ENCODE measurements around the gene SPATA6L. TPM values are rescaled to one million over a fixed set of nuclear protein-coding genes. Genes with fewer than 3 reads are reported as not detected.

Gene SPATA6L, protein sequence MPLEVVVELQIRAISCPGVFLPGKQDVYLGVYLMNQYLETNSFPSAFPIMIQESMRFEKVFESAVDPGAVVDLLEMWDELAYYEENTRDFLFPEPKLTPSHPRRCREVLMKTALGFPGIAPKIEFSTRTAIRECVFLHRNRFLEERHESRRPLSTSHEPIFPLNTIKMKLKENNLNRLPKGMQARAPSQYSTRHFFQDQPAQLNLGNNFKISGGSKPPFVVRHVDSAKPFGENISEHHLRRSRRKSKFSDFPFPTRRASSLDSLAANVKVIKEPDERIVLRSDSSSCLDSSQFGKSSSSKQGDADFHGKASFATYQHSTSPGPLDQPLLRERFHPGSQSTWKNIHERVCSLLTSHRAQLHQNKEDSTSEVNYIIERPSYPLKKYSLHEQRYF
- polyA plus RNA-seq (ENCODE audit: insufficient read length), result 0.47 TPM

DNA sequence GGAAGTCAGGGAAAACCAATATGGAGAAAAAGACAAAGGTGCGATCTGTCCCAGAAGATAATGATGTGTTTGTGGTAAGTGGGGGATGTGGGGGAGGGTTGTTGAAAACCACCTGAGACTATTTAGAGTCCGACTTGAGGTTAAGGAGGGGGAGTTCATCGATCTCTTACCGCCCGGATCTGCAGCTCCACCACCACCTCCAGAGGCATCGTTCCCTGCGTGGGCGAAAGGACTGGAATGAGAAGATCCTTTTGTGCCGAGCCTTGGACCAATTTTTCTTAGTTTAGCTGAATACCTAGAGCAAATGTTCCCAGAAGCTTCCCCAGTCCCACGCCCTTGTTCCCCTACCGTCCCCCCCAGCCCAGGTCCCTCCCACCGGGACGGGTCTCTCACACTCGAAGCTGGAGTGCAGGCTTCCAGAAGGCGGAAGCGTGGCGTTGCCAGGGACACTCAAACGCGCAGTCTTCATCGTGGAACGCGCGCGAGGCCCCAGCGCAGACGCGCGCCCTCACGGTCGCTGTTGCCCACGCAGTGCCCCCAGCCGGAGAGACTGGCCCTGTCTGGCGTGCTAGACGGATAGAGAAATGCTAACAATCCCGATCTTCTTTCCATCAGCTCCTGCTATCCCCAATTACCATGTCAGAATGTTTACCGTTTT lies at the start of gene SPATA6L:
TSS of gene SPATA6L (minus strand) at position 439 of the 658 bp plus-strand sequence. CDS start at position 209, 230 bp downstream.
- DNase-seq (ENCODE audit: low read depth), result no peak

DNA sequence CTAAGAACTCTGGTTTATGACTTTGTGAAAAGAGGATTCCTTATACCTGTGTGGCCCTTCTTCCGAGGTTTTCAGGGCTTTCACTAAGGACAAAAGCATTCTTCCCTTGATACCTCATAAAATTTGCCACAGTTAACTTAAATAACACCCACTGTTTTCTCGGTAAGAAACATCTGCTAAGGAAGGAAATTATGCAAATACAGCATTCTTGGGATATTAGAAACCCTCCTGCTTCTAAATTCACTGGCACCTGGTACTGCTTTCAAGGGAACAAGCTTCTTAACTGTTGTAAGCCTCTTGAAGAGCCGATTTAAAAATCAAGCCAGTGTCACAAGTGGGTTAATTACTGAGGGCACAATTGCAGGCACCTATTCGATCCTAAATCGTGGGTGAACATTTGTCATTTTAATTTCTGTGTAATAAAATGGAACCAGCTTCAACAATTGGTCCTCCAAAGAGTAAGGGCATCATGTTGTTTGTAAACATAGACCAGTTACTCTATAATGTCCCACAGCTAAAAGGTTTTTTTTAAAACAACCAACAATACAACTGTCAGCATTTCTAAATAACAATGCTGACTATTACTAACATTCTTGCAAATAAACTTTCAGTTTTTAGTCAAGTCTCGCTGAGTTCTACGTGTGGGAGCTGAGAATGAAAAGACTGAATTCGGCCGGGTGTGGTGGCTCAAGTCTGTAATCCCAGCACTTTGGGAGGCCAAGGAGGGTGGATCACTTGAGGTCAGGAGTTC lies 48.2 kb upstream of the SPATA6L start:
- no peak for DNase-seq (ENCODE audit: low read depth)

DNA sequence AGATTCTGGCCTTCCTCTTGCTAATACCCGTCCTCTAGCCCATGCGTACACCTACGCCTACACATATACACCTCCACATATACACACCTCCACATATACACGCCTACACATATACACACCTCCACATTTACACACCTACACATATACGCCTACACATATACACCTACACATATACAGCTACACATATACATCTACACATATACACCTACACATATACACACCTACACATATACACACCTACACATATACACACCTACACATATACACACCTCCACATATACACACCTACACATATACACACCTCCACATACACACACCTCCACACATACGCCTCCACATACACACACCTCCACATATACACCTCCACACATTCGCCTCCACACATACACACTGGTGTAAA lies 47.6 kb upstream of the SPATA6L start:
- DNase-seq (ENCODE audit: low read depth), result no peak

DNA sequence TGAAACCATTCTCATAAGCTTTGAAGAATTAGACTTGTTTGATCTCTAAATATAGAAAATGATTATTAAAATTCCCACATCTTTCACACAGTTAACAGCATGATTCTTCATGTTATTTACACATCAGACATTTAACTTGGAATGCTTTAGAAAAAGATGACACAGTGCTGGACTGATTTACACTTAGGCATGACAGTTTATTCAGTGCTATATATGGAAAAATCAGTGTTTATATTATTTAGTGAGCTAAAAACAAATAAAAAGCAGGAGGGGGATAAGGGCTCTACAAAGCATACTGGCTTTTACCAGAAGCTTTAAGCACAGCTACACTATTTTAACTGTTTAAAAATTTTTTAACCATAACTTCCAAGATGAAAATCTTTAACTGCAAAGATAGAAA lies 43.1 kb upstream of the SPATA6L start:
- no peak for DNase-seq (ENCODE audit: low read depth)

DNA sequence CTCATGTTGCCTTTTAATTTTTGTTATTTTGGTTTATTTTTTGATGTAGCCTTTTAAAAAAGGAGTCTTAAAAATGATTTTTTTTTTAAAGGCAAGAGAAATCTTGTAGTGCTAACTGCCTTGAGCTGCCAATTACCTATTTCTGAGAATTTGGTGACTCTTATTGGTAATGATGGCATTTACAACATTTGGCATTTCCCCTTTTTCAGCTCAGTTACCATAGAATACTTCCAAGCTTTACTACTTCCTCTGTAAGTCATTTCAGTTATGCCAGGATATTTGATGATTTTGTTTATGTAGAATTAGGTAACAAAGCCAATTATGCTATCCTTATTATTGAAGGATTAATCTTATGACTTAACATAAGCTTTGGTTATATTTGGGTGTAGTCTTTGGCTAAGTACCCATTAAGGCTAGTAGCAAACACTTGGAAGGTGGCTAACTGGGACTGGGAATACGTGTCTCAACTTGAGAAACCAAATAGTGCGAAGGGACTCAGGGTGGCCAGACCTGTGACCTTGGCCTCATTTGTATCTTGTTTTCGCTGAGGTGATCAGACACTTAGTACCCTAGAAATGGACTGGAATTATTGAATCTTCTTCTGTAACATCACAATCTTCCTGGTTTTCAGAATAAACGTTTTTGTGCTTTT lies 40.8 kb upstream of the SPATA6L start:
- DNase-seq (ENCODE audit: low read depth), result no peak

DNA sequence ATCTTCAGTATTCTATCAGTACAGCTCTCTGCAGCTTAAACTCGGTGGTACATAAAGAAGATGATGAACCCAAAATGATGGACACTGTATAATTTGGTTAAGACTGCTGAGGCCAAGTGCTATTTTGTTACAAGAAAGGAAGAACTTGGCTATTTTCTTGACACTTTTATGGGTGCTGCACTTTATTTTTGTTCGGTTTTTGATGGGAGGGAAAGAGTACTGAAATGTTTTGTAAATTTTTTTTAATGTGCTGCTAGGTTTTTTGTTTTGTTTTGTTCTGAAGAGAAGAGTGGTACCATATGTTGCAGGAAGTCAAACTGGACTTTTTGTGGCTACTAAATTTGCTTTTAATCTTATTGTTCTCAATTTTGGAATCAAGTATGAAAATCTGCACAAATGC lies 39.7 kb upstream of the SPATA6L start:
- no peak for DNase-seq (ENCODE audit: low read depth)

DNA sequence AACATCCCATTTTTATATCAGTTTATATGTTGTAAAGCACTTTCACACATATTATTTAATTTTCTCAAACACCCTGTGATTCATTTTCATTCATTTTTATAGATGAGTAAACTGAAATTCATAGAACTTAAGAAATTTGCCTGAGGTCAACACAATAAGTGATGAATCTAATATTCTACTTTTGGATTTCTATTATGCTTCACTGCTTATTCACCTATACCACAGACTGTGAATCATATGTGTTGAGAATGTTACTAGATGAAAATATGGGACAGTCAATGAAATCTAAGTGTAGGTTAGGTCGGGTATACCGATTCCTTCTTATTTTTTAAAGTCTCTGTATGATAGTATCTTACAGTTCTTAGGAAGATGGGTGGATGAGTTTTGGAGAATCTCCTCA lies 37.8 kb upstream of the SPATA6L start:
- DNase-seq (ENCODE audit: low read depth), result no peak

DNA sequence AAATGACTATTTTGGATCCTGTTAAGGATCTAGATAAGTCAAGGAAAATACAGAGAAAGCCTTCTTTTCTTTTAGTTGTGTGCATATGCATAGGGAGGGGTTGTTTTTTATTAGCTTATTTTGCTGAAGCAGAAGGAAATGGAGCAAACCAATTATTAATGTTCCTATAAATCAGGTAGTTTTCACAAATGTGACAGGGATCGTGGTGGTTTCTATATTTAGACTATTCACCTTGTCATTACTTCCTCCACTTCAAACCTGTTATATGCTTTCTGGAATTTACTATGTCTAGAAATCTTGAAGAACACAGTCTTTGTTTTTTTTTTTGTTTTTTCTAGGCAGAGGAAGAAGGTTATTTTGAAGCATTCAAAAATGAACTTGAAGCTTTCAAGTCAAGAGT lies 35.2 kb upstream of the SPATA6L start:
- DNase-seq (ENCODE audit: low read depth), result no peak

DNA sequence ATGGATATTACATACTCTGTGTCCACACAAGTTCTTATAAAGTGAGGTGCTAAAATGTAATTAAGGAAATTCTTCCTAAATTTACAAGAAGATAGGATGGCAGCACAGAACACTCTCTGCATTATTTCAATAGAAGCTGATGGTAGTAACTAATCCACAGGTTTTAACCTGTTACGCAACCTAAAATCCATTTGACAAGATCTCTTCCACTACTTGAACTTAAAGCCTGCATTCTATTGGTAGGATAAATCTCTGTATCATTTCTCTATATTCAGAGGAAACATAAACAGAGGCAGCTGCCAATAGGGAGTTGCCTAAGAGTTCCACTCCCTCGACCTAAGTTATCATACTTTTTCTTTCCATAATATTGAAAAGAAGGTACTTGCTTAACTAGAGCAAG lies 34.7 kb upstream of the SPATA6L start:
- DNase-seq (ENCODE audit: low read depth), result no peak

DNA sequence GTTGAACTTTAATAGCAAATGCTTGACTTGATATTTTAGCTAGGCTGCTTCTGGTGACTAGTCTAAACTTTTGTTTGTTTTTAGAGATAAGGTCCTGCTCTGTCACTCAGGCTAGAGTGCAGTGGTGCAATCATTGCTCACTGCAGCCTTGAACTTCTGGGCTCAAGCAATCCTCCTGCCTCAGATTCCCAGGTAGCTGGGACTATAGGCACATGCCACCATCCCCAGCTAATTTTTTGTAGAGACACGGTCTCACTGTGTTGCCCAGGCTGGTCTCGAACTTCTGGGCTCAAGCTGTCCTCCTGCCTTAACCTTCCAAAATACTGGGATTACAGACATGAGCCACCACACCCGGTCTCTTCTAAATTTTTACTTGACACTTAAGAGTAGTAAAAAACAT lies 33.8 kb upstream of the SPATA6L start:
- DNase-seq (ENCODE audit: low read depth), result no peak

DNA sequence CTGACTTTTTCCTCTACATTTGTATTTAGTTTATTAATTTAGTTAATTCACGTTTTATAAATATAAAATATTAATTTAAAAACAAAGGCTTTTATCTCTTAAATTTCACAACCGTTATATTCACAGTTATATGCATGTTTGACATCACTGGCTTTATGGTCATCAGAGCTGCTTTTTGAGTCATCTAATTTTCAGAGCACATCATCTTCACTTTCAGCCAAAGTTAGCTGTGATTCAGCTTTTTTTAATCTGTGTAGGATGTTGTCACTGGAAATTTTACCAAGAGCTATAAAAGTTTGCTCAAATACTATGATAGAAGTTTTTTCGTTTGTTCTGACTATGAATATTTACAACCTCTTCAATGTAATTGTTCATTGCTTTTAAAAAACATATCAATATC lies 25.5 kb upstream of the SPATA6L start:
- no peak for DNase-seq (ENCODE audit: low read depth)

DNA sequence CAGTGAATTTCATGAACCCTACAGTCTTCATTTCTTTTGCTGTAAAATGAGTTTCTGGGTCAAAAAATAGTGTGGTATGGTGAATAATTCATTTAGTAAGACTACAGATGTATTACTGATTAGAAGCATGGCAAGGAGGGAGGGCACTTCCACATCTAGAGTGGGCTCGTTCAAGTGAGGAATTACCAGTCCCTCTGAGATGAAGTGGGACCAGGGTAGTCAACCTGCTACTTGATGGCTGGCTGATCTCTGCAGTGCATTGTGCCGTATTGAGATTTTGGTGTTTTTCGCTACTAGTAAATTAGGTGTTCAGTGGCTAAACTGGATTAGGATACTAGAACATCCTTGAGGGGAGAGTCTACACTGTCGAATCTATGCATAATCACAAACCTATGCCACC lies 23.9 kb upstream of the SPATA6L start:
- DNase-seq (ENCODE audit: low read depth), result no peak

DNA sequence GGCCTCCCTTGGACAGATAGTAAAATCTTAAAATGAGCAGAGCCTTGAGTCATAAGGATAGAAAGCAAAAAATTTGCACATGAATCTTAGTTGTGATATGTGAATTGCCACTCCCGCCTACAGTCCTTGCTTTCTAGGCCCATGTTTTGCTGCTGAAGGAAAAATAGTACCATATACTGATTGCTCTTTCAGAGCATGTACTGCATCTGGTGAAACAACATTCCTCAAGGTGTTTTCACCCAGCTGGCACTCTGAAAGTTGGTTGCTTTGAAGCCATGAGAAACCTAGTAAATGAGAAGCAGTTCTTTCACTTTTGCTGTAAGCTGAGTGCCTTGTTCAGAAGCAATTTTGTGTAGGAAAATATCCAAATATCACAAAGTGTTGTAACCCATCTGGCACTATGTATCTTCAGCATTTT lies 23.4 kb upstream of the SPATA6L start:
- DNase-seq (ENCODE audit: low read depth), result no peak

DNA sequence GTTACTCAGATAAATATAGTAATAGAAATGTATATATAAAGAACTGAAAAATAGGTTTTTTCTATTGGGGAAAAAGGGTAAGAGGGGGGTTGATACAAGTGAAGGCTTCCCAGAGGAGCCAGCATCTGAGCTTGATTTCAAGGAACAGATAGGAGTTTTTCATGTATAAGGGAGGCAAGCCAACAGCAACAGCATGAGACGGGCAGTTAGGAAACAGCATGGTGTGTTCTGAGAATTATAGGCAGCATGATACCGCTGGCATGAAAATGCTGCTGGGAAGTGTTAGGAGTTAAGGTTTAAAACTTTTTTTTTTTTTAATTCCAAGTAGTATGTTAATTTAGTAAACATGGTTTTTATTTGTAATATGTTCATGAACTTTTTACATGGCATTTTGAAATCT lies 22.7 kb upstream of the SPATA6L start:
- DNase-seq (ENCODE audit: low read depth), result no peak

DNA sequence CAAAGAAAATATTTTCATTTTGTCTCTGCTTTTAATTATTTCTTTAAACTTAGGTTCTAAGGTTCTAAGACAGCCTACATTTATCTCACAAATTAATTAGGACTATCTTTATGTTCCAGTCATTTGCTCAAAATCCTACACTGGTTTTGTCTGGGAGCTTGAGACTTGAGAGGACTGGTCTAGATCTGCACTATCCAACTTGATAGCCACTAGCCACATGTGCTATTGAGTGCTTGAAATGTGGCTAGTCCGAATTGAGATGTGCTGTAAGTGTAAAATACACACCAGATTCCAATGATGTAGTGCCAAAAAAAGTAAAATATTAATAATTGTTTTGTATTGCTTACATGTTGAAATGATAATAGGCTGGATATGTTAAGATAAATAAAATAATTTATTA lies 20.3 kb upstream of the SPATA6L start:
- DNase-seq (ENCODE audit: low read depth), result no peak

DNA sequence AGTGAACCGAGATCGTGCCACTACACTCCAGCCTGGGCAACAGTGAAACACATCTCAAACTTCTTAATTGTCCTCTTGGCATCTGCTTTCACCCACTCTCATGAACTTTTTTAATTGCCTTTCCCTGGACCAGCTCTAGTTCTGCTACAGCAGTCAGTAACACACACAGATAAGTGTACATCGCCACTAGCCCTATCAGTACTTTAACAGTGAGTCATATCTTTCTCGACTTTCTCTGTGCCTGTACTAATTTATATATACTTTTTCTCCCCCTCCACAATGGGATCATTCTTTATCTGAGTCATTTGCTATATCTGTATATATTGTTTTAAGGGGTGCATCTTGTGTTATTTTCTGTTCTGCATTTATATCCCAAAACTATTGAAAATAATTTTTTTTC lies 19.8 kb upstream of the SPATA6L start:
- no peak for DNase-seq (ENCODE audit: low read depth)

DNA sequence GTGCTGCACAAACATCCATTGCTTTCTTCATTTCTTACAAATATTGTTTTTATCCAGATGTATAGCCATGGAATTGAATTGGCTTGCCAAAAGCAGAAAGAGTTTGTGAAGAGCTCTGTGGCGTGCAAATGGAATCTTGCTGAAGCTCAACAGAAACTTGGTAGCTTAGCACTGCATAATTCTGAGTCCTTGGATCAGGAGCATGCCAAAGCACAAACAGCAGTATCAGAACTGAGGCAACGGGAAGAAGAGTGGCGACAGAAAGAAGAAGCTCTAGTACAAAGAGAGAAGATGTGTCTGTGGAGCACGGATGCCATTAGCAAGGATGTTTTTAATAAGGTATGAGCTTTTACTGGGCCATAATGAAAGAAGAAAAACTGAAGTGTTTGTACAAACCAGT lies 18.5 kb upstream of the SPATA6L start:
- DNase-seq (ENCODE audit: low read depth), result no peak

DNA sequence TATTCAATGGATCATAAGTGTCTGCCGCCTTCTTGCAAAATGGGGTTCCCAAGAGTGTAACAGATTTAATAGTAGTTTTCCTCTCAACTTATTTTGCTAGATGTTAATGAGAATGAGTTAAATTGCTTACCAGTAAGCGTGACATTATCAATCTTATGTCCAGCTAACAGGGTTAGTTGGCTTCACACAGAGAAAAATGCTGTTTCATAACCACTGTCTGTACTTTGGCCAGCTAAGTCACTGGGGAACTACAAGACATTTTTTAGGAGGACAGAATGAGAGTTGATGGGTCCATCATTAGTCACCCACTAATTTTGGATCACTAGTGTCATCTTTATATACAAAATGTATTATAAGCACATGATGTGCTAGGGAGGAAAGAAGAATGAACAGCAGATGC lies 14.5 kb upstream of the SPATA6L start:
- no peak for DNase-seq (ENCODE audit: low read depth)

DNA sequence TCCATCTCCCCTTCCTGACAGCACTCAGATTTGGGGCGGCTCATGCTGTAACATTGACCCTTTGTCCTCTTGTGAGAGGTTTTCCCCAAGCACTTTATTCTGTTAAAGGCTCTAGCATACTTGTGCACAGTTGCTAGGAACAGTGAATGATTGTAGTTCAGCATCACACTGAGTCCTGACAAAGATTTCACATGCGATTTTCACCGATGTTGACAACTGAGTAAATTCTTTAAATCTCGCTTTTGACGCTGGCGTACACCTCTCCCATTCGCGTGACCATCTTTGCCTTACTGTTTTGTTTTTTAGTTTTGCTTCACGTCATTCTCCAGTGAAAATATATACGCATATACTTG lies 13.9 kb upstream of the SPATA6L start:
- no peak for DNase-seq (ENCODE audit: low read depth)

DNA sequence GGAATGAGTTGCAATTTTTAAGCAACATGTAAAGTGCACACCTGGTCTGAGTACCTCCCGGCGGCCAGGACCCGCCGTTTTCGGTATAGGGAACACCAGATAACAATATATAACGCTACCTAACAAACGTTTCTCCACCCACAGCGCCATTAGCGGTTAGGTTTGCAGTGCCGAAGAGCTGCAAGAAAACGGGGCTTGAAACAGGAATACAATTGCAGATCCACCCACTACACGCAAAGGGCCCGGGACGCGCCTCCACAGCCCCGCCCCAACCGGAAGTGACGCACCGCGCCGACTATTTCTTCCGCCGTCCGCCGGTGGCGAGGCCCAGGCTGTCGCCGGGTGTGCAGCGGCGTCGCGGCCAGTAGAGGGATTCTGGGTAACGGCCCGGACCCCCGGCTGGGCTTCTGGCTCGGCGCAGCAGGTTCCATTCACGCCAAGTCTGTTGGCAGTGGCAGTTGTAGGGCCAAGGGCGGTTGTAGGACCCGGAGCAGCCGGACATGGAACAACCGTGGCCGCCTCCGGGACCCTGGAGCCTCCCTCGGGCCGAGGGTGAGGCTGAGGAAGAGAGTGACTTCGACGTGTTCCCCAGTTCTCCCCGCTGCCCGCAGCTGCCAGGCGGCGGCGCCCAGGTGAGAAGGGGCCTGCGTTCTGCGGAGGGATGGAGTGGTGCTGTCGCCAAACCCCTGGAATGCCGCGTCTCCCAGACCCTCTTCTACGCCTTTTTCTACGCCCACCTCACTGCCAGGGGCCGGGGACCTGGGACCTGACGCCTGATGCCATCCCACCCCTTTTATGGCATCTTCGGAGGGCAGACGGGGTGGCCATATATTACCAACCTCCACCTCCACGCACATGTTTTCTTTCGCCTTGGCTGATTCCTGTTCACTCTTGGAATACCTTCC lies 13.2 kb upstream of the SPATA6L start, which contains the start of gene CDC37L1:
TSS of gene CDC37L1 (plus strand) at position 302 of the 905 bp plus-strand sequence. CDS start at position 501, 199 bp downstream.
- DNase-seq (ENCODE audit: low read depth), result peak; percentile 85

DNA sequence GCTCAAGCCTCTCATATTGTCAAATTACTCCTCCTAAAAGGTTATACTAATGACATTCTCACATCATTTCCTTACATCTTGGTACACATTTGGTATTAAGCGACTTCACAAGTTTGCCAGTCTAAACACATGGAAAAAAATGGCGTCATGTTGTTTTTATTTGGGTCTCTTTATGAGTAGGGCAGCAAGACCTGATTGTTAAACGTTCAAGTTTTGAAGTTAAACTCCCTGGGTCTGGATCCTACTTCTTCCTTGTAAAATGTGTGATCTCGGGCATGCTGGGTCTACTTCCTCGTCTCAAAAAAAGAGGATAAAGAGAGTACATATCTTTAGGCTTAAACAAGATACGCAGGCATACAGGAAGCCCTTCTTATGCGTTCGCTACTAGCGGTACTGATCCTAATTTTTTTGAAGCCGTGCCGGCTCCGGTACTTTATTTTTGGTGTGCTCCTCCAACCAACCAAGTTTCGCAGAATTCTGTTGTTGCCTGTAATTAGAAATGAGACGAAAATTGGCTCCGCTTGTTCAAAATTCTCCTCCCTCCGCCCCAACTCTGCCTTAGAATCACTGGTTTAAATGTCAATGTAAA lies 12.5 kb upstream of the SPATA6L start:
- no peak for DNase-seq (ENCODE audit: low read depth)
